ENCODE data around the gene GNG7.
A peak's percentile ranks its signal among the peaks of the same experiment; 100 is the strongest.
"Not testable (repeated sequence)": the region's sequence is repeated elsewhere in the genome, so short reads cannot be mapped to it uniquely, and the experiment has no call there.

Gene GNG7

GRCh38 chr19:2476451-2477140, 225.9 kb downstream of the GNG7 start:
- H3K4me1 ChIP-seq (ENCODE audit: control insufficient read depth, insufficient read depth, low read length): peaks cover 4% of the 10 kb centered on the region
- peak overlapping the region; percentile 97 for H3K9ac ChIP-seq (ENCODE audit: low read depth, low read length)
- H3K27me3 ChIP-seq (ENCODE audit: control insufficient read depth, insufficient read depth, low read length): no peaks in the 10 kb centered on the region
- H3K4me3 ChIP-seq (ENCODE audit: low read length): peak overlapping the region; percentile 99
- peaks cover 20% of the 10 kb centered on the region for H3K36me3 ChIP-seq (ENCODE audit: insufficient read depth, low read length)
- peak overlapping the region; percentile 89 for H3K4me2 ChIP-seq (ENCODE audit: low read length)
- no peaks in the 10 kb centered on the region for H3K9me3 ChIP-seq (replicated peaks; ENCODE audit: low read length)

GRCh38 chr19:2475702-2476450, 226.6 kb downstream of the GNG7 start, which contains the start of gene GADD45B:
TSS of gene GADD45B (plus strand) at chr19:2476127. CDS start at chr19:2476359, 232 bp downstream.
- H3K4me2 ChIP-seq (ENCODE audit: low read length): peak within 1 kb of the TSS; percentile 89
- peak within 1 kb of the TSS; percentile 99 for H3K4me3 ChIP-seq (ENCODE audit: low read length)
- peak within 1 kb of the TSS; percentile 97 for H3K9ac ChIP-seq (ENCODE audit: low read depth, low read length)
- peaks cover 4% of the 10 kb centered on the region for H3K4me1 ChIP-seq (ENCODE audit: control insufficient read depth, insufficient read depth, low read length)
- no peaks in the 10 kb centered on the region for H3K27me3 ChIP-seq (ENCODE audit: control insufficient read depth, insufficient read depth, low read length)
- no peaks in the 10 kb centered on the region for H3K9me3 ChIP-seq (replicated peaks; ENCODE audit: low read length)
- H3K36me3 ChIP-seq (ENCODE audit: insufficient read depth, low read length): peaks cover 20% of the 10 kb centered on the region

GRCh38 chr19:2475018-2475701, 227.3 kb downstream of the GNG7 start:
- peak overlapping the region; percentile 86 for H3K4me3 ChIP-seq (ENCODE audit: low read length)
- H3K4me2 ChIP-seq (ENCODE audit: low read length): peak overlapping the region; percentile 88
- no peaks in the 10 kb centered on the region for H3K27me3 ChIP-seq (ENCODE audit: control insufficient read depth, insufficient read depth, low read length)
- peak overlapping the region; percentile 84 for H3K9ac ChIP-seq (ENCODE audit: low read depth, low read length)
- no peaks in the 10 kb centered on the region for H3K9me3 ChIP-seq (replicated peaks; ENCODE audit: low read length)
- peaks cover 4% of the 10 kb centered on the region for H3K4me1 ChIP-seq (ENCODE audit: control insufficient read depth, insufficient read depth, low read length)
- H3K36me3 ChIP-seq (ENCODE audit: insufficient read depth, low read length): peaks cover 20% of the 10 kb centered on the region

- H3K9me3 ChIP-seq (replicated peaks; ENCODE audit: low read length): no peaks in the 10 kb centered on the region
- H3K4me3 ChIP-seq (ENCODE audit: low read length): peak overlapping the region; percentile 86
- peak overlapping the region; percentile 84 for H3K9ac ChIP-seq (ENCODE audit: low read depth, low read length)
- peaks cover 20% of the 10 kb centered on the region for H3K36me3 ChIP-seq (ENCODE audit: insufficient read depth, low read length)
- H3K27me3 ChIP-seq (ENCODE audit: control insufficient read depth, insufficient read depth, low read length): no peaks in the 10 kb centered on the region
- H3K4me2 ChIP-seq (ENCODE audit: low read length): peak overlapping the region; percentile 88
- H3K4me1 ChIP-seq (ENCODE audit: control insufficient read depth, insufficient read depth, low read length): peaks cover 11% of the 10 kb centered on the region
Observed at GRCh38 chr19:2474232-2475017, 228.1 kb downstream of the GNG7 start.

GRCh38 chr19:2469915-2470200, 232.6 kb downstream of the GNG7 start:
- not testable (repeated sequence) for H3K9me3 ChIP-seq (replicated peaks; ENCODE audit: low read length); H3K36me3 ChIP-seq (ENCODE audit: insufficient read depth, low read length); H3K4me2 ChIP-seq (ENCODE audit: low read length); H3K4me3 ChIP-seq (ENCODE audit: low read length); H3K27me3 ChIP-seq (ENCODE audit: control insufficient read depth, insufficient read depth, low read length)
- H3K9ac ChIP-seq (ENCODE audit: low read depth, low read length): peak overlapping the region; percentile 22
- peaks cover 21% of the 10 kb centered on the region for H3K4me1 ChIP-seq (ENCODE audit: control insufficient read depth, insufficient read depth, low read length)

GRCh38 chr19:2469102-2469914, 233.2 kb downstream of the GNG7 start:
- peak overlapping the region; percentile 55 for H3K4me2 ChIP-seq (ENCODE audit: low read length)
- no peaks in the 10 kb centered on the region for H3K9me3 ChIP-seq (replicated peaks; ENCODE audit: low read length)
- H3K4me3 ChIP-seq (ENCODE audit: low read length): no peak overlapping the region
- H3K36me3 ChIP-seq (ENCODE audit: insufficient read depth, low read length): no peaks in the 10 kb centered on the region
- H3K27me3 ChIP-seq (ENCODE audit: control insufficient read depth, insufficient read depth, low read length): no peaks in the 10 kb centered on the region
- H3K4me1 ChIP-seq (ENCODE audit: control insufficient read depth, insufficient read depth, low read length): peaks cover 19% of the 10 kb centered on the region
- peak overlapping the region; percentile 22 for H3K9ac ChIP-seq (ENCODE audit: low read depth, low read length)

GRCh38 chr19:2468596-2468995, 233.9 kb downstream of the GNG7 start:
- Histone ChIP-seq H3K27me3 (ENCODE audit: control insufficient read depth, insufficient read depth, low read length) (no peaks in the 10 kb centered on the region), H3K9ac (ENCODE audit: low read depth, low read length) (no peak overlapping the region), H3K4me3 (ENCODE audit: low read length) (no peak overlapping the region), H3K9me3 (replicated peaks; ENCODE audit: low read length) (no peaks in the 10 kb centered on the region), H3K4me1 (ENCODE audit: control insufficient read depth, insufficient read depth, low read length) (peaks cover 19% of the 10 kb centered on the region), H3K4me2 (ENCODE audit: low read length) (no peak overlapping the region), H3K36me3 (ENCODE audit: insufficient read depth, low read length) (no peaks in the 10 kb centered on the region)

- peaks cover 22% of the 10 kb centered on the region for H3K4me1 ChIP-seq (ENCODE audit: control insufficient read depth, insufficient read depth, low read length)
- no peaks in the 10 kb centered on the region for H3K27me3 ChIP-seq (ENCODE audit: control insufficient read depth, insufficient read depth, low read length)
- no peak overlapping the region for H3K4me3 ChIP-seq (ENCODE audit: low read length)
- H3K9me3 ChIP-seq (replicated peaks; ENCODE audit: low read length): no peaks in the 10 kb centered on the region
- H3K36me3 ChIP-seq (ENCODE audit: insufficient read depth, low read length): no peaks in the 10 kb centered on the region
- H3K4me2 ChIP-seq (ENCODE audit: low read length): no peak overlapping the region
- no peak overlapping the region for H3K9ac ChIP-seq (ENCODE audit: low read depth, low read length)
Observed at GRCh38 chr19:2464389-2464788, 238.1 kb downstream of the GNG7 start.

- not testable (repeated sequence) for H3K9ac ChIP-seq (ENCODE audit: low read depth, low read length); H3K4me2 ChIP-seq (ENCODE audit: low read length); H3K27me3 ChIP-seq (ENCODE audit: control insufficient read depth, insufficient read depth, low read length); H3K36me3 ChIP-seq (ENCODE audit: insufficient read depth, low read length); H3K9me3 ChIP-seq (replicated peaks; ENCODE audit: low read length); H3K4me3 ChIP-seq (ENCODE audit: low read length)
- H3K4me1 ChIP-seq (ENCODE audit: control insufficient read depth, insufficient read depth, low read length): peaks cover 15% of the 10 kb centered on the region
Observed at GRCh38 chr19:2463694-2464093, 238.8 kb downstream of the GNG7 start.

GRCh38 chr19:2462635-2463421, 239.7 kb downstream of the GNG7 start:
- Histone ChIP-seq H3K4me1 (ENCODE audit: control insufficient read depth, insufficient read depth, low read length) (peaks cover 10% of the 10 kb centered on the region), H3K9ac (ENCODE audit: low read depth, low read length) (peak overlapping the region; percentile 82), H3K27me3 (ENCODE audit: control insufficient read depth, insufficient read depth, low read length) (no peaks in the 10 kb centered on the region), H3K36me3 (ENCODE audit: insufficient read depth, low read length) (no peaks in the 10 kb centered on the region), H3K4me2 (ENCODE audit: low read length) (peak overlapping the region; percentile 98), H3K9me3 (replicated peaks; ENCODE audit: low read length) (no peaks in the 10 kb centered on the region), H3K4me3 (ENCODE audit: low read length) (peak overlapping the region; percentile 87)
